Smooth muscle cell (in vitro differentiated cells): ENCODE results near the gene NELFCD. TPM values are rescaled to one million over a fixed set of nuclear protein-coding genes. Genes with fewer than 3 reads are reported as not detected.

Source experiments
- DNase-seq: peaks from one replicate; lab custom pipeline; 2025; ENCODE audit not compliant: unreplicated experiment; lab: John Stamatoyannopoulos, UW
- H2AFZ ChIP-seq: fragments of 200-600 bp; sonication (generic); 2 replicates; pipeline ENCODE4 v1.6.0; 2016; ENCODE audit warnings: antibody characterized with exemption, low read depth, mild to moderate bottlenecking
- H3F3A ChIP-seq: fragments of 200-600 bp; sonication (generic); 2 replicates; pipeline ENCODE4 v1.6.0; 2017; ENCODE audit warnings: antibody characterized with exemption, low read depth
- H3K27ac ChIP-seq: fragments of 200-600 bp; sonication (generic); 2 replicates; pipeline ENCODE4 v1.5.1; 2016; ENCODE audit warnings: low read depth, mild to moderate bottlenecking
- H3K27me3 ChIP-seq: fragments of 200-600 bp; sonication (generic); 2 replicates; pipeline ENCODE4 v1.6.1; 2016; ENCODE audit warnings: low read depth, mild to moderate bottlenecking
- H3K36me3 ChIP-seq: fragments of 200-600 bp; sonication (generic); 2 replicates; pipeline ENCODE4 v1.5.1; 2016; ENCODE audit warnings: low read depth
- H3K4me1 ChIP-seq: fragments of 200-600 bp; sonication (generic); 2 replicates; pipeline ENCODE4 v1.5.1; 2016; ENCODE audit warnings: low read depth
- H3K4me2 ChIP-seq: fragments of 200-600 bp; sonication (generic); 2 replicates; pipeline ENCODE4 v1.6.0; 2016; ENCODE audit warnings: mild to moderate bottlenecking
- H3K4me3 ChIP-seq: fragments of 200-600 bp; sonication (generic); 2 replicates; pipeline ENCODE4 v1.5.1; 2016; ENCODE audit warnings: mild to moderate bottlenecking
- H3K79me2 ChIP-seq: fragments of 200-600 bp; sonication (generic); 2 replicates; pipeline ENCODE4 v1.6.0; 2016; ENCODE audit warnings: low read depth, mild to moderate bottlenecking
- H3K9ac ChIP-seq: fragments of 200-600 bp; sonication (generic); 2 replicates; pipeline ENCODE4 v1.6.0; 2016; ENCODE audit warnings: low read depth
- H3K9me3 ChIP-seq: fragments of 200-600 bp; sonication (generic); replicated peaks from 2 replicates; pipeline ENCODE4 v1.5.1; 2016; ENCODE audit warnings: low read depth
- H4K20me1 ChIP-seq: fragments of 200-600 bp; sonication (generic); 2 replicates; pipeline ENCODE4 v1.6.0; 2016; ENCODE audit warnings: low read depth
- CTCF ChIP-seq: fragments of 200-600 bp; sonication (generic); IDR thresholded peaks from 2 replicates; pipeline ENCODE4 v1.5.1; 2017; ENCODE audit warnings: borderline replicate concordance, mild to moderate bottlenecking, antibody characterized with exemption; ENCODE audit not compliant: insufficient read depth, poor library complexity, severe bottlenecking
- WGBS: methylation state at CpG from one replicate; pipeline ENCODE4 v1.1.7; 2016; ENCODE audit warnings: low lambda C conversion rate; 5-methylcytosine and 5-hydroxymethylcytosine counted together
- polyA plus RNA-seq: library from polyadenylated mRNA; unstranded; fragments of >200 nt; fragmentation: Nextera tagmentation; extraction: Ambion mirVana; gene quantifications from 2 replicates; pipeline ENCODE4 v1.2.1, GENCODE V29; 2016
- total RNA-seq: library from RNA; depleted of rRNA; stranded (reverse); fragments of >200 nt; gene quantifications from 2 replicates; pipeline ENCODE4 v1.2.3, GENCODE V29; 2014

The NELFCD gene
- total and polyA plus RNA-seq, 2 experiments from 2014 or later, result 25.4 to 40.3 TPM

DNA sequence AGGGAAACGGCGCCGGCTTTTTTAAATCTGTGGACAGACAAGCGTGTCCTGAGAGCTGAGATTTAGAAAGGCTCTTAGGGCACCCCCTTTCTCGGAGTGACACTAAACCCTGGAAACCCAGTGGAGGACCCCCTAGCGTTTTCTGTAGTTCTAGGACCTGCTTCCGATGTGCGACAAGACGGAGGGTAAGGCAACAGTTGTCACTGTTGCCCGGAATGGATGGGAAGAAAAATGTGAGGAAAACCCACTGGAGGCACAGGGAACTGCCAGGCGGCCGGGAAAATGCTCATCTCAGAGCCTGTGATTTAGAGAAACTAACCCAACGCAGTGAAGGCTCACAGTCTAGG, 51.6 kb downstream of the NELFCD start:
- Histone ChIP-seq H4K20me1 (peaks cover 26% of the 10 kb centered on the region), H3K4me3 (peak overlapping the region; percentile 81), H3K9ac (peak overlapping the region; percentile 94), H3K27ac (peak overlapping the region; percentile 71), H3K9me3 (no peaks in the 10 kb centered on the region), H2AFZ (peak overlapping the region; percentile 78), H3K79me2 (peaks cover 46% of the 10 kb centered on the region), H3K4me1 (peaks cover 30% of the 10 kb centered on the region), H3K27me3 (no peaks in the 10 kb centered on the region), H3F3A (peaks cover 19% of the 10 kb centered on the region), H3K4me2 (peak overlapping the region; percentile 95), H3K36me3 (peaks cover 18% of the 10 kb centered on the region)
- no peak for DNase-seq
- TF ChIP-seq CTCF, result no peak
- WGBS, result 2% methylated on average over 13 of the region's 13 CpGs

- H3K9ac ChIP-seq, result peak overlapping the region; percentile 94
- H3K36me3 ChIP-seq, result peaks cover 20% of the 10 kb centered on the region
- peaks cover 27% of the 10 kb centered on the region for H3K4me1 ChIP-seq
- no peaks in the 10 kb centered on the region for H3K9me3 ChIP-seq
- H3K4me3 ChIP-seq, result peak overlapping the region; percentile 81
- no peak for DNase-seq
- H3K27me3 ChIP-seq, result no peaks in the 10 kb centered on the region
- peaks cover 46% of the 10 kb centered on the region for H3K79me2 ChIP-seq
- H2AFZ ChIP-seq, result peak overlapping the region; percentile 78
- TF ChIP-seq CTCF, result no peak
- WGBS, result 98% methylated on average over 1 of the region's 1 CpG
- H4K20me1 ChIP-seq, result peaks cover 22% of the 10 kb centered on the region
- peak overlapping the region; percentile 71 for H3K27ac ChIP-seq
- peak overlapping the region; percentile 95 for H3K4me2 ChIP-seq
- H3F3A ChIP-seq, result peaks cover 19% of the 10 kb centered on the region
Observed at GRCh38 chr20:59033093-59033492, 52.0 kb downstream of the NELFCD start.

- Histone ChIP-seq H3K27ac (no peak overlapping the region), H3K36me3 (peaks cover 21% of the 10 kb centered on the region), H3K9ac (no peak overlapping the region), H4K20me1 (peaks cover 16% of the 10 kb centered on the region), H2AFZ (no peak overlapping the region), H3F3A (peaks cover 19% of the 10 kb centered on the region), H3K4me3 (no peak overlapping the region), H3K4me1 (peaks cover 21% of the 10 kb centered on the region), H3K79me2 (peaks cover 46% of the 10 kb centered on the region), H3K27me3 (no peaks in the 10 kb centered on the region), H3K4me2 (no peak overlapping the region), H3K9me3 (no peaks in the 10 kb centered on the region)
- WGBS, result 81% methylated on average over 2 of the region's 2 CpGs
- TF ChIP-seq CTCF, result no peak
- DNase-seq, result no peak
Observed at GRCh38 chr20:59033616-59034165, 52.6 kb downstream of the NELFCD start.

GRCh38 chr20:59035381-59035780, 54.3 kb downstream of the NELFCD start:
- no peak overlapping the region for H3K27ac ChIP-seq
- H4K20me1 ChIP-seq, result peaks cover under 1% of the 10 kb centered on the region
- WGBS, result 99% methylated on average over 3 of the region's 3 CpGs
- H3K79me2 ChIP-seq, result peaks cover 48% of the 10 kb centered on the region
- no peak for TF ChIP-seq CTCF
- no peak overlapping the region for H3K9ac ChIP-seq
- no peaks in the 10 kb centered on the region for H3K27me3 ChIP-seq
- no peaks in the 10 kb centered on the region for H3K9me3 ChIP-seq
- peaks cover 17% of the 10 kb centered on the region for H3K4me1 ChIP-seq
- H2AFZ ChIP-seq, result no peak overlapping the region
- H3F3A ChIP-seq, result peaks cover 19% of the 10 kb centered on the region
- no peak overlapping the region for H3K4me2 ChIP-seq
- DNase-seq, result no peak
- peaks cover 21% of the 10 kb centered on the region for H3K36me3 ChIP-seq
- H3K4me3 ChIP-seq, result no peak overlapping the region
